Fibroblast of pulmonary artery (primary cell): Measurements from ENCODE around the gene RGS6.

Experiments used
- DNase-seq: peaks from one replicate; pipeline ENCODE4 v3.0.0-alpha.2; 2010; ENCODE audit warnings: low read depth
- H3K4me3 ChIP-seq: replicated peaks from 2 replicates; pipeline ENCODE4 v1.5.1; 2011; ENCODE audit warnings: low read depth, mild to moderate bottlenecking, control low read depth, low read length, moderate library complexity
- CTCF ChIP-seq: IDR thresholded peaks from 2 replicates; pipeline ENCODE4 v1.5.1; 2011; ENCODE audit warnings: mild to moderate bottlenecking, control low read depth, low read length, inconsistent platforms; ENCODE audit errors: missing control alignments

The RGS6 gene

GRCh38 chr14:72094844-72095582 lies 162.8 kb downstream of the RGS6 start:
- no peak overlapping the region for H3K4me3 ChIP-seq
- no peak for TF ChIP-seq CTCF
- no peak for DNase-seq

GRCh38 chr14:72097173-72097783 lies 165.0 kb downstream of the RGS6 start:
- no peak for TF ChIP-seq CTCF

GRCh38 chr14:72098210-72098609 lies 166.0 kb downstream of the RGS6 start:
- no peak for TF ChIP-seq CTCF
- no peak for DNase-seq
- no peak overlapping the region for H3K4me3 ChIP-seq

More at GRCh38 chr14:72097173-72097783, 165.0 kb downstream of the RGS6 start:
- DNase-seq, result no peak
- no peak overlapping the region for H3K4me3 ChIP-seq

- no peak for DNase-seq
- no peak for TF ChIP-seq CTCF
- no peak overlapping the region for H3K4me3 ChIP-seq
These were observed 167.3 kb downstream of the RGS6 start for GRCh38 chr14:72099566-72099965.

GRCh38 chr14:72104011-72104613 lies 171.9 kb downstream of the RGS6 start:
- no peak for DNase-seq
- TF ChIP-seq CTCF, result peak; percentile 20
- no peak overlapping the region for H3K4me3 ChIP-seq

GRCh38 chr14:72111911-72112310 lies 179.7 kb downstream of the RGS6 start:
- no peak overlapping the region for H3K4me3 ChIP-seq
- DNase-seq, result no peak
- no peak for TF ChIP-seq CTCF
